ENCODE data around the gene KLF13. TPM values are rescaled to one million over a fixed set of nuclear protein-coding genes. Genes with fewer than 3 reads are reported as not detected.

KLF13 gene
- total RNA-seq, result 66.2 and 67.7 TPM in 2 replicates

DNA sequence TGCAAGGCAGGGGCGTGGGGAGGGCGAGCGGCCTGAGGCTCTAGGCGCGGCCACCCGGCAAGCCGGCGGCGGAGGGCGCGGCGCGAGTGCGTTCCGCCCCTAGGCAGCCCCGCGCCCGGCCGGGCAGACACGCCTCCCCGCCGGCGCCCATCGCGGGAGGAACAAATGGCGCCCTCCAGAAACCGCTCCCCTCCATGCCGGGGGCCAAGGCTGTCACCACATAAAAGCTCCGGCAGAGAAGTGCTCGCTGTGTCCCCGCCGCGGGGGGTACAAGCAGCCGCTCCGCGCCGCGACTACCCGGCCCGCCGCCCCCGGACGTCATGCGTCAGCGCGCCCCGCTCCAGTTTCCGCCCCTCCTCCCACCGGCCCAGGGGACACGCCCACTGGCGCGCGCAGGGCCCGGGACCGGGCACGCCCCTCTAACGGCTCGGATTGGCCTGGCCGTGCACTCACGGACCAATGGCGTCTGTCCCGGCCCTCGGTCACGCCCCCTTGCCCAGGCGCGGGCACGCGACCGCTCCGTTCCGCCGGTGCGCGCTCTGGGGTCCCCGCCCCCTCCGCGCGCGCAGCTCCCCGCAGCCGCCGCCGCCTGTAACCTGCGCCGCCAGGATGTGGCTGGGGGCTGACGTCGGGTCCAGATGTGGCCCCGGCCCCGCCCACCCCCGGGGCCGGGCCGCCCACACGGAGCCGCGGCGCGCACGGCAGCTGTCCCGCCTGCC, at the start of gene KLF13:
TSS of gene KLF13 (plus strand) at position 680 of the 719 bp plus-strand sequence. CDS start 378 bp downstream, outside the sequence.
- peak; percentile 70 for DNase-seq (ENCODE audit: low read depth)
- Histone ChIP-seq H3K4me3 (ENCODE audit: low read depth, low read length) (peak within 1 kb of the TSS; percentile 72), H3K36me3 (ENCODE audit: control insufficient read depth, insufficient read depth, low read length) (no peaks in the 10 kb centered on the region), H3K27me3 (ENCODE audit: control insufficient read depth, insufficient read depth, low read length) (no peaks in the 10 kb centered on the region)
- TF ChIP-seq, protein P1, sequence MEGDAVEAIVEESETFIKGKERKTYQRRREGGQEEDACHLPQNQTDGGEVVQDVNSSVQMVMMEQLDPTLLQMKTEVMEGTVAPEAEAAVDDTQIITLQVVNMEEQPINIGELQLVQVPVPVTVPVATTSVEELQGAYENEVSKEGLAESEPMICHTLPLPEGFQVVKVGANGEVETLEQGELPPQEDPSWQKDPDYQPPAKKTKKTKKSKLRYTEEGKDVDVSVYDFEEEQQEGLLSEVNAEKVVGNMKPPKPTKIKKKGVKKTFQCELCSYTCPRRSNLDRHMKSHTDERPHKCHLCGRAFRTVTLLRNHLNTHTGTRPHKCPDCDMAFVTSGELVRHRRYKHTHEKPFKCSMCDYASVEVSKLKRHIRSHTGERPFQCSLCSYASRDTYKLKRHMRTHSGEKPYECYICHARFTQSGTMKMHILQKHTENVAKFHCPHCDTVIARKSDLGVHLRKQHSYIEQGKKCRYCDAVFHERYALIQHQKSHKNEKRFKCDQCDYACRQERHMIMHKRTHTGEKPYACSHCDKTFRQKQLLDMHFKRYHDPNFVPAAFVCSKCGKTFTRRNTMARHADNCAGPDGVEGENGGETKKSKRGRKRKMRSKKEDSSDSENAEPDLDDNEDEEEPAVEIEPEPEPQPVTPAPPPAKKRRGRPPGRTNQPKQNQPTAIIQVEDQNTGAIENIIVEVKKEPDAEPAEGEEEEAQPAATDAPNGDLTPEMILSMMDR (IDR thresholded peaks at IDR 0.05; ENCODE audit: insufficient read depth, low read length, poor library complexity, severe bottlenecking), result no peak

DNA sequence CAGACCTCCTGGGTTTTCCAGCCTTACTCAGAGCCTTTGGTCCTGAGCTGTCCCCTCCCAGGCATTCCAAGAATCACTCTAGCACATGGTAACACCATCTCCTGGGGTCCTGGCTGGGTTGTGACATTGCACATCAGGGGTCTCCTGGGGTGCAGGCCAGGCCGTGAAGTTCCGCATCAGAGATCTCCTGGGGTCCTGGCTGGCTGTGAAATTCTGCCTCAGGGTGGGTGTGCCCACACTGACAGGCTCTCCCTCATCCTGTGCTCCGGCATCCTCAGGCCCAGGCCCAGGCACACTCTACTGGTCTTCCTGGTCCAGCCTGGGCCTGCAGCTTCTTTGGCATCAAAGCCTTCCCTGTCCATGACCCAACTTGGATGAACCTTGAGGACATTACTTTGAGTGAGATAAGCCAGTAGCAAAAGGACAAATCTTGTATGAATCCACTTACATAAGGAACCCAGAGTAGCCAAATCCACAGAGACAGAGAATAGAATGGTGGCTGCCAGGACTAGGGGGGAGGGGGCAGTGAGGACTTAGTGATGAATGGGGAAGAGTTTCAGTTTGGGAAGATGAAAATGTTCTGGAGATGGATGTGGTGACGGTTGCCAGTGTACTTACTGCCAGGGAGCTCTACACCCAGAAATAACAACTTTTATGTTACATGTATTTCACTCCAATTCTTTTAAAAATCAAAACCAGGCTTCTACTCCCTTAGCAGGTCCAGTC, 49.1 kb upstream of the KLF13 start:
- no peak for DNase-seq (ENCODE audit: low read depth)
- no peak overlapping the region for H3K4me3 ChIP-seq (ENCODE audit: low read depth, low read length)
- H3K36me3 ChIP-seq (ENCODE audit: control insufficient read depth, insufficient read depth, low read length), result no peaks in the 10 kb centered on the region
- peaks cover 3% of the 10 kb centered on the region for H3K27me3 ChIP-seq (ENCODE audit: control insufficient read depth, insufficient read depth, low read length)
- TF ChIP-seq, protein P1 (IDR thresholded peaks at IDR 0.05; ENCODE audit: insufficient read depth, low read length, poor library complexity, severe bottlenecking), result no peak

DNA sequence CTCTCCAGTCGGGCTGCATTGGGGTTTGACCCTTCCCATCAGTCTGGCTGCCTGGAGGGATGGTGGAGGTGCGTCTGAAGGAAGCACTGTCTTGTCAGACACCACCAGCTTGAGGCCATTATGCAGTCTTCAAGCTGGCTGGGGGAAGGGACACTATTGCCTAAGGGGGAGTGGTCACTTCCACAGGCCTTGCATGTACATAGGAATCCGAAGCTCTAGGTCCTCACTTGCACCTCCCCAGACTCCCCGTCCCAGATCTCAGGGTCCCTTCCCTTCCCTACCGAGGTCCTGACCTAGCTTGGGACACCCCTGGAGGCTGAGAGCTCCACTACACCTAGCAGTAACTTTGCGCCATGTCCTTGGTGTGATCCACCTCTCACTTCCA, 48.6 kb upstream of the KLF13 start:
- Histone ChIP-seq H3K27me3 (ENCODE audit: control insufficient read depth, insufficient read depth, low read length) (peaks cover 3% of the 10 kb centered on the region), H3K4me3 (ENCODE audit: low read depth, low read length) (no peak overlapping the region), H3K36me3 (ENCODE audit: control insufficient read depth, insufficient read depth, low read length) (no peaks in the 10 kb centered on the region)
- TF ChIP-seq, protein P1 (IDR thresholded peaks at IDR 0.05; ENCODE audit: insufficient read depth, low read length, poor library complexity, severe bottlenecking), result no peak
- DNase-seq (ENCODE audit: low read depth), result no peak

DNA sequence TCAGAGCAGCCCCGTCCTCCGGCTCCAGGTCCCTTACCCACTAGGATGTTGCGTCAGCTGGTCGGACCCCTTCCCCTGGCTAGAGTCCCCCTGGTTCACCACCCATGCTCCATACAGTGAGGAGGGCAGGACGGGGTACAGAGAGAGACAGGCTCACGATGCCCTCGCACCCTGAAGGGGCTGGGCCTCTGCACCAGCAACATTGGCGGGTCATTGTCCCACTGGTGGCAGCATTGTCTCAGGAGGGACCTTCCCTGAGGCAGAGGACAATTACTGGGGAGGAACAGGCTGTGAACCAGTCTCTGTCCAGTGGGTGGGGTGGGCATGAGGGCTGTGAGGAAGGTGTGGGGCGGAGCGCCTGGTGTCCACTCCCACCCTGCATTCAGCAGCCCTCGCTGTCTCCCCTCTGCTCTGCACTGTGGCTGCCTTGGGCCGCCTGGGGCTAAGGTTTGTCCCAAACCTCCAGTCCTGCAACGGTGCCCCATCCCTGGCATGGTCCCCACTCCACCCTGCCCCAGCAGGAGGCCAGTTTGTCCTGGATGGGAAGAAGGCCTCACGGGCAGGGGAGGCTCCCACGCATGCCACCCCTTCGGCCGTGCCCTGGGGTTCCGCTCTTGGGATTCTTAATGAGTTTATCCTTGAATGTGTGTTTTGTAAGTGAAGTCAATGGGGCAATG, 48.0 kb upstream of the KLF13 start:
- DNase-seq (ENCODE audit: low read depth), result no peak
- Histone ChIP-seq H3K27me3 (ENCODE audit: control insufficient read depth, insufficient read depth, low read length) (peaks cover 3% of the 10 kb centered on the region), H3K4me3 (ENCODE audit: low read depth, low read length) (no peak overlapping the region), H3K36me3 (ENCODE audit: control insufficient read depth, insufficient read depth, low read length) (no peaks in the 10 kb centered on the region)
- TF ChIP-seq, protein P1 (IDR thresholded peaks at IDR 0.05; ENCODE audit: insufficient read depth, low read length, poor library complexity, severe bottlenecking), result no peak

DNA sequence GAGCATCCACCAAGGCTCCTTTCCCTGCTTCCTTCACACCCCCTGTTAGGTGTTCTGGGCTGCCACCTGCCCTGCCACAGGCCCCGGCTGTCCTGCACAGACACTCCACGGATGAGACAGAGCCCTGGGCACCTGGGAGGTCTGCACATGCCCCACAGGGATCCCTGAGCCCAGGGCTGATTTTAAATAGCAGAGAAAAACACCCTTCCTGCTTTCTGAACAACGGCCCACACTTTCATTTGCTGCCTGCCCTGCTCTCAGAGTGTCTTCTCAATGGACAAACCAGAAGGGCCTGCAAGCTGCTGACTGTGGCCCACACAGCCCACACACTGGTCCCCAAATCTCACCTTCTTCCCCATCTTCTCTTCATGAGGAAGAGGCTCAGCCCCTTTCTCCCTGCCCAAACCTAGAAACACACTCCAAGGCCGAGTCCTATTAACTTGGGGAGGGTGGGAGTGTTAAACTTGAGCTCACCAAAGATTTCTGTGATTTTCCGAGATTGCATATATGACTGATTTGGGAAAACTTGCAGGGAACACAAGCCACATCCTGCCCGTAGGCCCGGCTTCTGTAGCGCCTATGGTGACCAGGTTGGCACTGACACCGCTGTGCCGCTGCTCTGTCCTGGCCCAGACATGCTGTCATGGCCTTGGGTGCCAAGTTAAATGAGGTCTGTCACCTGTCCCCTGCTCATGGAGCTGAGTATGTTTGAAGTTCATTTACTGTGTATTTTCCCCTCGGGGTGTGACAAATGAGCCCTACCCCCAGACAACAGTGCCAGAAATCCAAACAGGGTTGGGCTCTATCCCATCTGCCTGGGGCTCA, 47.2 kb upstream of the KLF13 start:
- TF ChIP-seq, protein P1 (IDR thresholded peaks at IDR 0.05; ENCODE audit: insufficient read depth, low read length, poor library complexity, severe bottlenecking), result no peak
- Histone ChIP-seq H3K27me3 (ENCODE audit: control insufficient read depth, insufficient read depth, low read length) (peaks cover 3% of the 10 kb centered on the region), H3K36me3 (ENCODE audit: control insufficient read depth, insufficient read depth, low read length) (no peaks in the 10 kb centered on the region), H3K4me3 (ENCODE audit: low read depth, low read length) (no peak overlapping the region)
- DNase-seq (ENCODE audit: low read depth), result no peak

Data from kidney epithelial cell (primary cell).